Mucosa of rectum (tissue), 2 donors: Measurements from ENCODE around the gene ZNF275.
"Not testable (repeated sequence)": the region's sequence is repeated elsewhere in the genome, so short reads cannot be mapped to it uniquely, and the experiment has no call there.

ENCODE experiments used
- H3K27ac ChIP-seq, 2 donors: one replicate each; pipeline ENCODE4 v1.7.0; 2013; ENCODE audit warnings: inconsistent platforms in 2 of 2, low read depth in 2 of 2, low read length in 2 of 2
- H3K27me3 ChIP-seq, 2 donors: one replicate each; pipeline ENCODE4 v1.7.0; 2013; ENCODE audit warnings: low read length in 2 of 2; ENCODE audit not compliant: control insufficient read depth in 2 of 2, insufficient read depth in 2 of 2
- H3K36me3 ChIP-seq, 2 donors: one replicate each; pipeline ENCODE4 v1.7.0; 2013; ENCODE audit warnings: low read length in 2 of 2; ENCODE audit not compliant: control insufficient read depth in 2 of 2, insufficient read depth in 2 of 2
- H3K4me1 ChIP-seq, 2 donors: one replicate each; pipeline ENCODE4 v1.7.0; 2013; ENCODE audit warnings: low read length in 2 of 2, mild to moderate bottlenecking in 1 of 2; ENCODE audit not compliant: control insufficient read depth in 2 of 2, insufficient read depth in 2 of 2
- H3K4me3 ChIP-seq, 2 donors: one replicate each; pipeline ENCODE4 v1.7.0; 2013; ENCODE audit warnings: low read length in 2 of 2
- H3K9ac ChIP-seq, 2 donors: one replicate each; pipeline ENCODE4 v1.7.0; 2013; ENCODE audit warnings: low read length in 2 of 2, low read depth in 1 of 2, mild to moderate bottlenecking in 1 of 2
- H3K9me3 ChIP-seq, 2 donors: one replicate each; pipeline ENCODE4 v1.7.0; 2013; ENCODE audit warnings: low read length in 2 of 2; ENCODE audit not compliant: control insufficient read depth in 2 of 2
- donor health status: healthy.
- donor health status: Normal muscosa, but diverticular disease.

The ZNF275 gene

DNA sequence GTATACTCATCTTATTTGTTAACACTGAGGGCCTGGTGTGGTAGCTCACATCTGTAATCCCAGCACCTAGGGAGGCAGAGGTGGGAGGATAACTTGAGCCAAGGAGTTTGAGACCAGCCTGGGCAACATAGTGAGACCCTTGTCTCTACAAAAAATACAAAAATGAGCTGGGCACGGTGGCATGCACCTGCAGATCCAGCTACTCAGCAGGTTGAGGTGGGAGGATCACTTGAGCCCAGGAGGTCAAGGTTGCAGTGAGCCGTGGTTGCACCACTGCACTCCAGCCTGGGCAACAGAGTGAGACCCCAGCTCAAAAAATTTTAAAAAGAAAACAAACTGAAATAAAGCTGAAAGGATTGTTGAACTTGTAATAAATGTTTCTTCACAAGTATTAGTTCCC lies 51.0 kb downstream of the ZNF275 start:
- not testable (repeated sequence) for H3K9ac ChIP-seq, H3K4me3 ChIP-seq, H3K4me1 ChIP-seq, H3K9me3 ChIP-seq, H3K36me3 ChIP-seq, H3K27ac ChIP-seq, H3K27me3 ChIP-seq

DNA sequence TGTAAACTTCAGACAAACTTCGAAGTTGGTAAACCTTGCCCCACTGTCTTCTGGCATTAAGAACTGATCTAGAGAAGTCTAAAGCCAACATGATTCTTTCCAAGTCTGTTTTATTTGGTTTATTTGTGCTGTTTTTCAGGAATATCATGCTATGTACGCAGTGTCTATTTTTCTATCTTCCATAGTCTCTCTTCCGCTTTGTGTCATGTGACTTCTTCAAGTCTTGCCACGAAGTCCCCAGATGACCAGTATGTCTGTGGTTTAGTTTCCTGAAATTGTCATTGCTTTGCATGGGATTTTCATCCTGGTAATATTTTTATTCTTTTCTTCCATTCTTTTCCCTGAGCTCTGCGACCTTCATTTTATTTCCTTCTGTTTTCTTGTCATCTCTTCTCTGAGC lies 52.1 kb downstream of the ZNF275 start:
- H3K36me3 ChIP-seq, result no peaks in the 10 kb centered on the region
- H3K27me3 ChIP-seq, result no peaks in the 10 kb centered on the region
- no peak overlapping the region for H3K9ac ChIP-seq
- no peak overlapping the region for H3K27ac ChIP-seq
- H3K9me3 ChIP-seq, result no peaks in the 10 kb centered on the region
- H3K4me3 ChIP-seq, result no peak overlapping the region
- no peaks in the 10 kb centered on the region for H3K4me1 ChIP-seq

DNA sequence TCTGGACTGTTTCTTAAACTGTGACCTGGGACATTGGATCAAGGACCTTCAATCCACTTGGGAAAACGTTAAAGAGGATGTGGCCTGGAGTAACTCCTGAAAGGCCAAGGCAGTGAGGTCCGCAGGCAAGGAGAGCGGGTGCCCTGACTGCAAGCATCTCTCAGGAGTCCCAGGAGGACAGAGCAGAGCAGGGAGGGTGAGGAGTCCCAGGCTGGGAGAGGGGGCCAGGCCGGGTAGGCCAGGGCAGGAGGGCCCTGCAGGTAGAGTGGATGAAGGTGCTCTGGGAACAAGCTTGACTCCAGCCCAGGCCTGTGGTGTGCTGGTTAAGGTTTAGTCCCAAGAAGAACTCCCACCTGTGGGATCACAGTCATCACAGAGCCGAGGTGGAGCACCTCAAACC lies 53.4 kb downstream of the ZNF275 start:
- no peaks in the 10 kb centered on the region for H3K9me3 ChIP-seq
- no peaks in the 10 kb centered on the region for H3K27me3 ChIP-seq
- no peaks in the 10 kb centered on the region for H3K4me1 ChIP-seq
- H3K27ac ChIP-seq, result no peak overlapping the region
- no peak overlapping the region for H3K9ac ChIP-seq
- no peaks in the 10 kb centered on the region for H3K36me3 ChIP-seq
- H3K4me3 ChIP-seq, result no peak overlapping the region

DNA sequence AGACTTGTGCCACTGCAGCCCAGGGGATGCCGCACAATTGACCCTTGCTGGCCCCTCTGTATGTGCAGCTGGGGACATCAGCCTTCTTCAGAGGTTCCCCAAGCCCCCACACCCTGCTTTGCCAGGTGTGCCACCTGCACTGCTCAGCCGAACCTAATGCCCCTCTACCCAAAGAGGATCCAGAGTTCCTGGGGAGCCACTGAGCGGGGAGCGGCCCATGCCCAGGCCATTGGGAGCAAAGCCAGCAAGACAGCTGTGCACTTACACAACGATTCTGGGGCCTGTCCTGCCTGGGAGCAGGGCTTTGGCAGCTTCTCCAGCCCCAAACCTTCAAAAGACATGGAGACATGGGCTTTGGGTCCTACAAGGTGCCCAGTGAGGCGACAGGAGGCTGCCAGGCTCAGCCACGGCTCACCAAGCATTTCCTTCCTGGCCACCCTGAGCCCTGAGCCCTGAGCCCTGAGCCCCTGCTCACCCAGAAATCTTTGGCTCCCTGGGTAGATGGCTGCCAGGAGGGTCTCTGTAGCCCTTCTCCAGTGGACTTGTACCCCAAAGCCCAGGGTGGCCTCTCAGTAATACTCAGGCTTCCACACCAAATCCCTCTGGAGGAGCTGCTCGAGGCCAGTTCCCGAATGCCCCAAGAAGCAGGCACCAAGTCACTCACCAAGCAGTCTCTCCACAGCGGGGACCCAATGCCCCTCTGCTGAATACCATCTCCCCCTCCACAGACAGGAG lies 54.2 kb downstream of the ZNF275 start:
- Histone ChIP-seq H3K27me3 (no peaks in the 10 kb centered on the region), H3K4me1 (no peaks in the 10 kb centered on the region), H3K9me3 (no peaks in the 10 kb centered on the region), H3K27ac (no peak overlapping the region), H3K4me3 (no peak overlapping the region), H3K9ac (no peak overlapping the region), H3K36me3 (no peaks in the 10 kb centered on the region)

DNA sequence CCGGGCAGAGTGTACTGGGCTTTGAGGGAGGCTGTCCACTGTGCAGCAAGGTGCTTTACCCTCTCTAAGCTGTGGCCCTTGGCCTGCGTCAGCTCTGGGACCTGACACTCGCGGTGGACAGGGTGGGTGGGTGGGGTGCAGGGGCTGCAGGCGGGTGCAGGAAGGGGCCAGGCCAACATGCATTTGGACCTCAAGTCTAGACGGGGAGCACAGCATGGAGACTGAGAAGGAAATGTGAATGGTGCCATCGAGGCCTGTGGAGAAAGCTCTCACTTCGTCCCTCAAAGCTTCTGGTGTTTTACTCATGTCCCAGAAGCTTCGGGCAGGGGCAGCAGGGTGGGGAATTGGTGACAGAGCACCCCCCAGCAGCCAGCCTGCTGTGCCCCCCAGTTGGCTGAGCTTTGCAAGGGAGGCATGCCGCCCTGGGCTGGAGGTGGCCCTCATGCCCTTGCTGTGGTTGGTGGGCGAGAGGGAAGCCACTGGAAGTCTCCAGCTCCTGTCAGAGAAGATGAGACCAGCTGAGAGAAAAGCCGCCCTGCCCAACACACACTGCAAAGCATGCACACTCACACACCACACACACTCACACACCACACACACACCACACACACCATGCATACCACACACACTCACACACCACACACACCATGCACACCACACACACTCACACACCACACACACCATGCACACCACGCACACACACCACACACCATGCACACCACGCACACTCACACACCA lies 54.9 kb downstream of the ZNF275 start:
- Histone ChIP-seq H3K27me3 (no peaks in the 10 kb centered on the region), H3K4me1 (no peaks in the 10 kb centered on the region), H3K9ac (no peak overlapping the region), H3K36me3 (no peaks in the 10 kb centered on the region), H3K27ac (no peak overlapping the region), H3K9me3 (no peaks in the 10 kb centered on the region), H3K4me3 (no peak overlapping the region)

DNA sequence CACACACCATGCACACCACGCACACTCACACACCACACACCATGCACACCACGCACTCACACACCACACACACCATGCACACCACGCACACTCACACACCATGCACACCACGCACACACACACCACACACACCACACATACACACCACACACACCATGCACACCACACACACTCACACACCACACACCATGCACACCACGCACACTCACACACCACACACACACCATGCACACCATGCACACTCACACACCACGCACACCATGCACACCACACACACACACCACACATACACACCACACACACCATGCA lies 55.5 kb downstream of the ZNF275 start:
- H3K36me3 ChIP-seq, H3K9me3 ChIP-seq, H3K27me3 ChIP-seq, H3K4me3 ChIP-seq, H3K4me1 ChIP-seq, H3K27ac ChIP-seq, H3K9ac ChIP-seq: not testable (repeated sequence)

DNA sequence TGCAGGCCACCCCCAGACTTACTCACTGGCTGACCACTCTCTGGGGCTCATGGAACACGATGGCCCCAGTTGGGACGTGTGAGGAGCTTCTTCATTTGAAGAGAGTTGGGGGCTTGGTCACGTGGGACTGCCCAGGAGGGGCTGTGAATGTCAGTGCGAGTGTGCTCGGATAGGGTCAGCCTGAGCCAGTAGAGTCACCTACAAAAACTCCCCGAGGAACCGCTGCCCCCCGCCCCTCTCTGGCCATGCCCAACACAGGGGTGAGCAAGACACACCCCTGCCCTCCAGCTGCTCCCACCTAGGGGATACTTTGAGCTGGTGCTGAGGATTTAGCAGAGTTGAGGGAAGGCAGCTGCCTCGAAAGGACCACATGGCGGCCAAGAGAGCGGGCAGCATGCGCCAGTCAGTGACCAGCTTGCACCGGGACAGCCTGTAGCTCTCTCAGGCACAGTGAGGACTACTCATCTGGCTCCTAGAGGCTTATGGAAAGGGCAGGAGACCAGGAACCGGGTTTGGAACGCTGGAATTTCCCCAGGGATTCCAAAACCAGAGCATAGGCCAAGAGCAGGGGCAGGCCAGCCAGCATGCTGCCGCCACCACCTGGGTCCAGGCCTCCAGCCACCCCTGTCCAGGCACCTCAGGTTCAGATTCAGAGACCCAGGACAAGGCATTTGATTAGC lies 58.8 kb downstream of the ZNF275 start:
- no peak overlapping the region for H3K4me3 ChIP-seq
- no peaks in the 10 kb centered on the region for H3K4me1 ChIP-seq
- no peak overlapping the region for H3K9ac ChIP-seq
- no peaks in the 10 kb centered on the region for H3K9me3 ChIP-seq
- H3K27me3 ChIP-seq, result no peaks in the 10 kb centered on the region
- no peaks in the 10 kb centered on the region for H3K36me3 ChIP-seq
- no peak overlapping the region for H3K27ac ChIP-seq

DNA sequence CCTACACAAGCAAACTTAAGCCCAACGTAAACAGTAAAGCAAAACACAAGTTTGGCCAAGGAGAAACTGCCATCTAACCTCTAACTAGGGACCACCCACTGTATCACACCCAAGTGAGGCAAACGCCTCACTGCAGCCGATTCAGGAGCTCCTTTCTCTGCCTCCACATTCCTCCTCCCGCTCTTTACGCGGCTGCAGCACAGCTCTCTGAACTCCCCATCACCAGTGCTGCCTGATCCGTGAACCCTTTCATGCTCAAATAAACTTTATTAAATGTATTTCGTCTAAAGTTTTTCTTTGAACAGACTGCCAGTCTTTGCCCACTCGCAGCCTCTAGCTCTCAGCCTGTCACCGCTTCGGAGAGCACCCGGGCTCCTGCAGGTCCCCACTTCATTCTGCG lies 60.7 kb downstream of the ZNF275 start:
- H3K27ac ChIP-seq, result no peak overlapping the region
- no peaks in the 10 kb centered on the region for H3K4me1 ChIP-seq
- H3K4me3 ChIP-seq, result no peak overlapping the region
- H3K9me3 ChIP-seq, result no peaks in the 10 kb centered on the region
- H3K9ac ChIP-seq, result no peak overlapping the region
- no peaks in the 10 kb centered on the region for H3K27me3 ChIP-seq
- no peaks in the 10 kb centered on the region for H3K36me3 ChIP-seq

DNA sequence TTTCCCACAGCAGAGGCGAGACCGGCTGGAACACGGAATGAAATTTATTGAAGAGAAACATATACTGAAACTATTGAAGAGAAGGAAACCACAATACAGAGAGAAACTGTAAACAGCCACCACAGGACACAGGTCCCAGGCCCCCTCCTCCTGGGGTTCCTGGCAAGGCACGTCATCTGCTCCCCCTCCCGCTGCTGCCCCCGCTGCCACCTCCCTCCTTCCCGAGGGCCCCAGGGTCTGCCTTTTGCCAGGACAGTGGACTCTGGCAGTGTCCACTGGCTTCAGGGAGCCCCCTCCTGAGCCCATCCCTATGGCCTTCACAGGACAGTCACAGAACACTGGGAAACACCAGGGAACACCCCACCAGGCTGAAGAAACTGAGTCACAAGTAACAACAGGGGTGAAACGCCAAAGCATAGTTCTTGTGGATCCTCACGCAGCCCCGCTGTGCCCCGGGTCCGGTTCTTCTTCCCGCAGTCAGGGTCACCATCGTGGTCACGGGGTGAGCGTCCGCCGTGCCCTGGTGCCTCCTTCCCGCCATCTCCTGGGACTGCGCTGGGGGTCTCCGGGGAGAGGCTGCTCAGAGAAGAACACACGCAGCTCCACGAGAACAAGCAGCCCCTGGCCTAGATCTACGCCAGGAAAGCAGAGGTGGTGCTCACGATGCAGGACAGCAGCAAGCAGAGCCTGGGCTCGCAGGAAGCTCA lies 61.8 kb downstream of the ZNF275 start:
- H3K27me3 ChIP-seq, result no peaks in the 10 kb centered on the region
- no peak overlapping the region for H3K9ac ChIP-seq
- H3K9me3 ChIP-seq, result no peaks in the 10 kb centered on the region
- H3K4me3 ChIP-seq, result no peak overlapping the region
- no peak overlapping the region for H3K27ac ChIP-seq
- no peaks in the 10 kb centered on the region for H3K4me1 ChIP-seq
- H3K36me3 ChIP-seq, result no peaks in the 10 kb centered on the region
